22Rv1 (cell line): ENCODE data around the gene TUBA1B.

ENCODE experiments used
- ZFX ChIP-seq: fragments of 450-650 bp; IDR thresholded peaks from 2 replicates; pipeline ENCODE4 v1.6.1; 2017; ENCODE audit warnings: antibody characterized with exemption, borderline replicate concordance
- TF ChIP-seq, protein P1 (sequence below): fragments of 450-650 bp; IDR thresholded peaks from 2 replicates; pipeline ENCODE4 v1.5.1; 2017; ENCODE audit warnings: mild to moderate bottlenecking

DNA sequence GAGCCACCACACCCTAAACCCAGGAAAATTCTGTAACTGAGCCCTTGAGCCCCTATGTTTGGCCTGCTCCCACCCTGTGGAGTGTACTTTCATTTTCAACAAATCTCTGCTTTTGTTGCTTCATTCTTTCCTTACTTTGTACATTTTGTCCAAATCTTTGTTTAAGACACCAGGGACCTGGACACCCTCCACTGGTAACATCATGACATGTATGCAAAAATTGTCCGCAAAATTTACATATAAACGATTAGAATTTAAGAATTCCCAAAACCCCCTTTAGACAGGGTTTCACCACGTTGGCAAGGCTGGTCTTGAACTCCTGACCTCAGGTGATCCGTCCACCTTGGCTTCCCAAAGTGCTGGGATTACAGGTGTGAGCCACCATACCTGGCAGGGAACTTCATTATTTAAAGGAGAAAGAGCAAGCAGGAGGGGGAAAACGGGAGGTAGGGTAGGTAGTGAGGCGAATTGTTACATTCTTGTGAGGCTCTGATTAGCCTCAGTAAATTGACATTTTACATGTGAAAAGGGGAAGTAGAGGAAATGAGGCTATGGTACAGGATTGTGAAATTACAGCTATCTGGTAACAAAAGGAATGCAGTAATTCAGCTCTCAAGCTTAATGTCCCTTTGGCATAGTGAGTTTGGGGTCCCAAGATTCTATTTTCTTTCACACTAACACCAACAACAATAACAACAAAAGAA, 30.0 kb upstream of the TUBA1B start:
- TF ChIP-seq, protein P1, sequence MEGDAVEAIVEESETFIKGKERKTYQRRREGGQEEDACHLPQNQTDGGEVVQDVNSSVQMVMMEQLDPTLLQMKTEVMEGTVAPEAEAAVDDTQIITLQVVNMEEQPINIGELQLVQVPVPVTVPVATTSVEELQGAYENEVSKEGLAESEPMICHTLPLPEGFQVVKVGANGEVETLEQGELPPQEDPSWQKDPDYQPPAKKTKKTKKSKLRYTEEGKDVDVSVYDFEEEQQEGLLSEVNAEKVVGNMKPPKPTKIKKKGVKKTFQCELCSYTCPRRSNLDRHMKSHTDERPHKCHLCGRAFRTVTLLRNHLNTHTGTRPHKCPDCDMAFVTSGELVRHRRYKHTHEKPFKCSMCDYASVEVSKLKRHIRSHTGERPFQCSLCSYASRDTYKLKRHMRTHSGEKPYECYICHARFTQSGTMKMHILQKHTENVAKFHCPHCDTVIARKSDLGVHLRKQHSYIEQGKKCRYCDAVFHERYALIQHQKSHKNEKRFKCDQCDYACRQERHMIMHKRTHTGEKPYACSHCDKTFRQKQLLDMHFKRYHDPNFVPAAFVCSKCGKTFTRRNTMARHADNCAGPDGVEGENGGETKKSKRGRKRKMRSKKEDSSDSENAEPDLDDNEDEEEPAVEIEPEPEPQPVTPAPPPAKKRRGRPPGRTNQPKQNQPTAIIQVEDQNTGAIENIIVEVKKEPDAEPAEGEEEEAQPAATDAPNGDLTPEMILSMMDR: no peak
- TF ChIP-seq ZFX: no peak
